ENCODE data around the gene RBM10. TPM values are rescaled to one million over a fixed set of nuclear protein-coding genes. Genes with fewer than 3 reads are reported as not detected.

Gene RBM10
- total RNA-seq, 1 donor from 2014 or later = 29.6 TPM

DNA sequence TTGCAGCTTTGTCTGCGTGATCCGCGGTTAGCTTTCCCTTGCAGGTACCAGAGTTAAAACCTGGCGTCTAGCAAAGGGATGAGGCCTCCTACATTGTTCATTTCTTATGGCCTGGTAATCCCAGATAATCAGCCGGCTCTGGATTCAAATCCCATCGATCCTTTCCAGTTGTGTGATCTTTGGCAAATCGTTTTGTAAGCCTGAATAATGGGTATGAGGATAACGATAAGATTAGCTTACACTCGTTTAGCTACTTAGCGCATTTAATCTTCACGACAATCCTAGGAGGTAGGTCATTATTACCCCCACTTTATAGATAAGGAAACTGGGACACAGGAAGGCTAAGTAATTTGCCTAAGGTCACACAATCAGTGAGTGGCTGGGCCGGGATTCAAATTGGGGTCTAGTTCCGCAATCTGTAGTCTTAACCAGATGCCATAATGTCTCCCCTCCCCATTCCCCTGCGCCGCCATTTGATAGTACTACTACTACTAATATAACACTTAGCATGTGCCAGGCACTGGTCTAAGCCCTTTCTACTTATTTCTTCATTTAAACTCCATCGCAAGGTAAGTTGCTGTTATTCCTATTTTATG, 46.9 kb downstream of the RBM10 start:
- DNase-seq (ENCODE audit: low spot score) = peak; percentile 29
- Mint-ChIP-seq H3K4me1 (ENCODE audit: low read depth) (peaks cover 52% of the 10 kb centered on the region), H3K4me3 (ENCODE audit: unreplicated experiment) (peak overlapping the region; percentile 90), H3K27me3 (ENCODE audit: low read depth) (no peaks in the 10 kb centered on the region), H3K27ac (ENCODE audit: unreplicated experiment) (no peak overlapping the region), H3K9me3 (ENCODE audit: low read depth) (no peaks in the 10 kb centered on the region), H3K36me3 (ENCODE audit: low read depth) (peaks cover 6% of the 10 kb centered on the region)
- TF ChIP-seq, protein P1, sequence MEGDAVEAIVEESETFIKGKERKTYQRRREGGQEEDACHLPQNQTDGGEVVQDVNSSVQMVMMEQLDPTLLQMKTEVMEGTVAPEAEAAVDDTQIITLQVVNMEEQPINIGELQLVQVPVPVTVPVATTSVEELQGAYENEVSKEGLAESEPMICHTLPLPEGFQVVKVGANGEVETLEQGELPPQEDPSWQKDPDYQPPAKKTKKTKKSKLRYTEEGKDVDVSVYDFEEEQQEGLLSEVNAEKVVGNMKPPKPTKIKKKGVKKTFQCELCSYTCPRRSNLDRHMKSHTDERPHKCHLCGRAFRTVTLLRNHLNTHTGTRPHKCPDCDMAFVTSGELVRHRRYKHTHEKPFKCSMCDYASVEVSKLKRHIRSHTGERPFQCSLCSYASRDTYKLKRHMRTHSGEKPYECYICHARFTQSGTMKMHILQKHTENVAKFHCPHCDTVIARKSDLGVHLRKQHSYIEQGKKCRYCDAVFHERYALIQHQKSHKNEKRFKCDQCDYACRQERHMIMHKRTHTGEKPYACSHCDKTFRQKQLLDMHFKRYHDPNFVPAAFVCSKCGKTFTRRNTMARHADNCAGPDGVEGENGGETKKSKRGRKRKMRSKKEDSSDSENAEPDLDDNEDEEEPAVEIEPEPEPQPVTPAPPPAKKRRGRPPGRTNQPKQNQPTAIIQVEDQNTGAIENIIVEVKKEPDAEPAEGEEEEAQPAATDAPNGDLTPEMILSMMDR (IDR thresholded peaks at IDR 0.05) = no peak

DNA sequence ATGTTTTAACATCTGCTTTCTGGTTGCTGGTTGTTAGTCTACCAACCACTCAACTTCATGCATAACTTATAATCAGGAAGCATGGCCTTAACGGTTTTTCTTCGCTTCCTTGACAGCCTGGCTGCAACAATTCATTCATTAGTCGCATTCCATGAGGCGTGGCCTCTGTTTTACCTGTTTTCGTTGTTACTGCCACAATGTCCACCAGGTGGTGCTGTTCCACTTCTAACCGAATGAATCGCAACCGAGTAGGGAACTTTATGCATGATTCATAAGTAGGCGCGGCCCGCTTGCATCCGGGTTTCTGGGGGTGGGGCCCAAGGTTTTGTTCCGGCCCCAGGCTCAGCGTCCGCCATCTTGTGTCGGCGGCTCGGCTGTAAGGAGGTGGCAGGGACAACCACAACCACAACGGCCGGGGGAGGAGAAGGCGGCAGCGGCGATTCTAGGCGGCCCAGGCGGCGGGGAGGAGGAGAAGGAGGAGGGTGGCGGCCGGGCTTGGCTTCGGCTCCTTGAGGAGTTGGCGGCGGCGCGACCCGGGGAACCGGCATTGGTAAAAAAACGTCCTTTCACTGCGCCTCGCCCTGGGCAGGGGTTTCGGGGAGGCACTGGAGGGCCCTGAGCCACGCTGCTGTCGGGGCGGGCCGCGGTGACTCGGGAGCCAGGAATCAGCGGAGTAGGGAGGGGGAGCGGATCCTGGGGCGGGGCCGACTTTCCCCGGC, 48.6 kb downstream of the RBM10 start, which contains the start of gene UBA1:
Gene UBA1 (plus strand): TSS at position 355 of the 719 bp plus-strand sequence. CDS start 4,974 bp downstream, outside the sequence.
- H3K36me3 Mint-ChIP-seq (ENCODE audit: low read depth) = peaks cover 15% of the 10 kb centered on the region
- peak within 1 kb of the TSS; percentile 99 for H3K27ac Mint-ChIP-seq (ENCODE audit: unreplicated experiment)
- peaks cover 69% of the 10 kb centered on the region for H3K4me1 Mint-ChIP-seq (ENCODE audit: low read depth)
- no peaks in the 10 kb centered on the region for H3K9me3 Mint-ChIP-seq (ENCODE audit: low read depth)
- H3K27me3 Mint-ChIP-seq (ENCODE audit: low read depth) = no peaks in the 10 kb centered on the region
- peak; percentile 91 for DNase-seq (ENCODE audit: low spot score)
- peak within 1 kb of the TSS; percentile 98 for H3K4me3 Mint-ChIP-seq (ENCODE audit: unreplicated experiment)
- TF ChIP-seq, protein P1 (IDR thresholded peaks at IDR 0.05) = peak; percentile 96

DNA sequence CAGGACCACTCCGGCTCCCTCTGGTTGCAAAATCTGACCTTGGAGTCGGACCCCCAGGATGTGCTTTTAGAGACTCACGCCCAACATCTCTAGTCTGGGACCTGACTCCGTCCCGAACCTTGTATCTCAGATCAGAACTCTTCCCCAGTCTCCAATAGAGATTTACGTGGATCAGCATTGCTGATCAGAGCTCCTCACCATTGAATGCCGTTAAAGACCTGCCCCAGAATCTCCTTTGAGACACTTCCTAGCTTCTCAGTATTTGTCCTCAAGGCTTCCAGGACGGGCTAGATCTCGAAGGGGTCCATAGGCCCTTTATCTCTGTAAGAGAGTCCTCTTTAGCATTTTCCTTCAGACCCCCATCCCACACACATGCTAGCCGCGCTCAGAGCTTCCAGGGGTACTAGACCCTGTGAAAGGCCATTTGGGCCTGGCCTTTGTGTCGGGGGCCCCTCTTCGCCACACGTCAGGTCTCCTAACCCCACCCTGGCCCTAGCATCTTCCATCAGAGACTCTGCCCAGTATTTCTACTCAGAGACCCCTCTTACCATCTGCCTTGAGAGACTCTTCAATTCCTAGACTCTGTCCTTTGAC, 49.3 kb downstream of the RBM10 start:
- Mint-ChIP-seq H3K27ac (ENCODE audit: unreplicated experiment) (peak overlapping the region; percentile 99), H3K36me3 (ENCODE audit: low read depth) (peaks cover 21% of the 10 kb centered on the region), H3K9me3 (ENCODE audit: low read depth) (no peaks in the 10 kb centered on the region), H3K4me3 (ENCODE audit: unreplicated experiment) (peak overlapping the region; percentile 98), H3K27me3 (ENCODE audit: low read depth) (no peaks in the 10 kb centered on the region), H3K4me1 (ENCODE audit: low read depth) (peaks cover 73% of the 10 kb centered on the region)
- peak; percentile 52 for DNase-seq (ENCODE audit: low spot score)
- TF ChIP-seq, protein P1 (IDR thresholded peaks at IDR 0.05) = no peak

DNA sequence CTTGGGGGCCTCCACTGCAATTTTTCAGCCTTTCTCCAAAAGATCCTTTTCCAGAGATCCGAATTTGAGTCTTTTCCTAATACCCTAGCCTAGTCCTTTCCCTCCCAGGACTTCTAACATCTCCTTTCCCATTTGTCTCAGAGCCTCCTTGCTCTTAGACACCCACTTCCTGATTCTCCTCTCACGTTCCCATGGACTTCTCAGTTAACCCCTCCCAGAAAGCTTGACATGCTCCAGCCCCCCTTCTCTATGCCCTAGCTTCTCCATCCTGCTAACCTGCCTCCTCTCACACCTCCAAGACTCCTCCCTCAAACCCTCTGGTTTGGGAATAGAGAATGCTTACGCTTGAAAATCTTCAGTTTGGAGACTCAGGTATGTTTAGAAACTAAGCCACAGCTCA, 51.1 kb downstream of the RBM10 start:
- Mint-ChIP-seq H3K9me3 (ENCODE audit: low read depth) (no peaks in the 10 kb centered on the region), H3K27ac (ENCODE audit: unreplicated experiment) (peak overlapping the region; percentile 82), H3K27me3 (ENCODE audit: low read depth) (no peaks in the 10 kb centered on the region), H3K36me3 (ENCODE audit: low read depth) (peaks cover 31% of the 10 kb centered on the region), H3K4me1 (ENCODE audit: low read depth) (peaks cover 74% of the 10 kb centered on the region), H3K4me3 (ENCODE audit: unreplicated experiment) (peak overlapping the region; percentile 98)
- DNase-seq (ENCODE audit: low spot score) = no peak
- TF ChIP-seq, protein P1 (IDR thresholded peaks at IDR 0.05) = no peak

DNA sequence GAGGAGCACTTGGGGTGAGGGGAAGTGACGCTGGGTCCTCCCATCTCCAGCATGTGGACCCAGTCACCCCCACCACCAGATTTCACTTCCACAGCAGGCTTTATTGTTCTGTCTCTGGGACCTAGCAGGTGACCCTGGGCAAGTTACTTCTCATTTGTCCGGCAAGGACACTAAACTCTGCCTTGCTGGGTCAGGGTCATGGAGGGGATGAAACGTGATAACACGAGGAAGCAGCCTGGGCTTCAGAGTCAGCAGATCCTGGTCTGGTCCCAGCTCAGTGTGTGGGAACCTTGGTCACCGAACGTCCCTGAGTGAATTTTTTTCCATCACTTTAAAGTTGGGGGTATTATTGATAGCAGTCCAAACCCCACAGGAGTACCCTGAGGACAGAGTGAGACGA, 52.5 kb downstream of the RBM10 start:
- H3K27me3 Mint-ChIP-seq (ENCODE audit: low read depth) = no peaks in the 10 kb centered on the region
- H3K27ac Mint-ChIP-seq (ENCODE audit: unreplicated experiment) = peak overlapping the region; percentile 82
- peak overlapping the region; percentile 98 for H3K4me3 Mint-ChIP-seq (ENCODE audit: unreplicated experiment)
- no peaks in the 10 kb centered on the region for H3K9me3 Mint-ChIP-seq (ENCODE audit: low read depth)
- peaks cover 68% of the 10 kb centered on the region for H3K4me1 Mint-ChIP-seq (ENCODE audit: low read depth)
- DNase-seq (ENCODE audit: low spot score) = peak; percentile 20
- TF ChIP-seq, protein P1 (IDR thresholded peaks at IDR 0.05) = no peak
- peaks cover 44% of the 10 kb centered on the region for H3K36me3 Mint-ChIP-seq (ENCODE audit: low read depth)

Data from chondrocyte (in vitro differentiated cells).